Peyer's patch (tissue), 4 donors: ENCODE measurements around the gene IGLL1. TPM values are rescaled to one million over a fixed set of nuclear protein-coding genes. Genes with fewer than 3 reads are reported as not detected.

Source experiments
- DNase-seq, 3 donors: peaks; one replicate each; pipeline ENCODE4 v3.0.0-alpha.2; 2017 to 2019
- H3K27ac ChIP-seq, 4 donors: fragments of 200-600 bp; sonication (generic); one replicate each; pipeline ENCODE4 v1.5.1; 2016 to 2019
- H3K27me3 ChIP-seq, 2 donors: fragments of 200-600 bp; sonication (generic); one replicate each; pipeline ENCODE4 v1.5.1; 2019
- H3K36me3 ChIP-seq, 3 donors: fragments of 200-600 bp; sonication (generic); one replicate each; pipeline ENCODE4 v1.5.1; 2016 to 2019
- H3K4me1 ChIP-seq, 4 donors: fragments of 200-600 bp; sonication (generic); one replicate each; pipeline ENCODE4 v1.5.1; 2016 to 2019
- H3K4me3 ChIP-seq, 4 donors: fragments of 200-600 bp; sonication (generic); 1 replicate in 3 of 4; 2 replicates in 1 of 4; pipeline ENCODE4 v1.5.1; 2016 to 2019; ENCODE audit warnings: mild to moderate bottlenecking in 1 of 4
- H3K9me3 ChIP-seq, 4 donors: fragments of 200-600 bp; sonication (generic); one replicate each; pipeline ENCODE4 v1.5.1; 2016 to 2019; ENCODE audit warnings: mild to moderate bottlenecking in 1 of 4
- POLR2A ChIP-seq, 2 donors: fragments of 450-650 bp; IDR thresholded peaks; one replicate each; pipeline ENCODE4 v1.5.1; 2017; ENCODE audit warnings: antibody characterized with exemption in 2 of 2, mild to moderate bottlenecking in 2 of 2, moderate library complexity in 2 of 2
- total RNA-seq, 4 donors: library from RNA; depleted of rRNA; stranded (reverse); fragments of >200 nt; gene quantifications; one replicate each; pipeline ENCODE4 v1.1.0, GENCODE V29; 2016
- TF ChIP-seq, protein P1 (sequence below), 6 experiments: fragments of 450-650 bp in 4 of 6; fragments of 200-600 bp in 2 of 6; sonication (generic) in 1 of 6; IDR thresholded peaks; one replicate each; pipeline ENCODE4 v1.5.1; 2017 to 2019; ENCODE audit warnings: antibody characterized with exemption in 6 of 6, mild to moderate bottlenecking in 3 of 6, moderate library complexity in 1 of 6

The IGLL1 gene
- total RNA-seq, 4 donors from 2014 or later, result not detected

DNA sequence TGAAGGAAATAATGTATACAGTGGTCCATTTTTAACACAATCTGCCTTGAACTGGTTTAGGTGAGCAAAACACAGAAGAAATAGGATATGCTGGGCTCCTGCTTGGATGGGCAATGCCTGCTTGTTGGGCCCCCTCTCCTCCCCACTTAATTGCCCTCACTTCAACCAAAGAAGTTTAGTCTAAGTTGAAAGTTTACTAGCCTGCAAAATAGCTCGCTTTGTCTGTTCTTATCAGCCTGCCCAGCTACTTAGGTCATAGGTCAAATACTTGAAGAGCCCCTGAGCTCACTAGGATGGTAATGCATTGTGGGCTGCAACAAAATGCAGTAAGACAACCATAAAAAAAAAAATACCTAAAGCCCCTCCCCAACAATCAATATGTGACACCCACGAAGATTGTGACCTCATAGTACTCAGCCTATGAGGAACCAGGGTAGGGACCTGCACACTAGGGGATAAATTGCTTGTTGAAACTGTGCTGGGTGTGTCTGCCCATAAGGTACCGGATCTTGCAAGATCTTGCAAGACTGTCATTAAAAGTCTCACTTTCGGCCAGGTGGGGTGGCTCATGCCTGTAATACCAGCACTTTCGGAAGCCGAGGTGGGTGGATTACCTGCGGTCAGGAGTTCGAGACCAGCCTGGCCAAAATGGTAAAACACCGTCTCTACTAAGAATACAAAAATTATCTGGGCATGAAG is 41.1 kb upstream of the IGLL1 start:
- no peaks in the 10 kb centered on the region for H3K4me1 ChIP-seq
- H3K4me3 ChIP-seq, result no peak overlapping the region
- no peaks in the 10 kb centered on the region for H3K27me3 ChIP-seq
- no peaks in the 10 kb centered on the region for H3K36me3 ChIP-seq
- no peaks in the 10 kb centered on the region for H3K9me3 ChIP-seq
- no peak for DNase-seq
- no peak for TF ChIP-seq POLR2A (IDR thresholded peaks at IDR 0.05)
- TF ChIP-seq, protein P1, sequence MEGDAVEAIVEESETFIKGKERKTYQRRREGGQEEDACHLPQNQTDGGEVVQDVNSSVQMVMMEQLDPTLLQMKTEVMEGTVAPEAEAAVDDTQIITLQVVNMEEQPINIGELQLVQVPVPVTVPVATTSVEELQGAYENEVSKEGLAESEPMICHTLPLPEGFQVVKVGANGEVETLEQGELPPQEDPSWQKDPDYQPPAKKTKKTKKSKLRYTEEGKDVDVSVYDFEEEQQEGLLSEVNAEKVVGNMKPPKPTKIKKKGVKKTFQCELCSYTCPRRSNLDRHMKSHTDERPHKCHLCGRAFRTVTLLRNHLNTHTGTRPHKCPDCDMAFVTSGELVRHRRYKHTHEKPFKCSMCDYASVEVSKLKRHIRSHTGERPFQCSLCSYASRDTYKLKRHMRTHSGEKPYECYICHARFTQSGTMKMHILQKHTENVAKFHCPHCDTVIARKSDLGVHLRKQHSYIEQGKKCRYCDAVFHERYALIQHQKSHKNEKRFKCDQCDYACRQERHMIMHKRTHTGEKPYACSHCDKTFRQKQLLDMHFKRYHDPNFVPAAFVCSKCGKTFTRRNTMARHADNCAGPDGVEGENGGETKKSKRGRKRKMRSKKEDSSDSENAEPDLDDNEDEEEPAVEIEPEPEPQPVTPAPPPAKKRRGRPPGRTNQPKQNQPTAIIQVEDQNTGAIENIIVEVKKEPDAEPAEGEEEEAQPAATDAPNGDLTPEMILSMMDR (IDR thresholded peaks at IDR 0.05), result no peak
- no peak overlapping the region for H3K27ac ChIP-seq

DNA sequence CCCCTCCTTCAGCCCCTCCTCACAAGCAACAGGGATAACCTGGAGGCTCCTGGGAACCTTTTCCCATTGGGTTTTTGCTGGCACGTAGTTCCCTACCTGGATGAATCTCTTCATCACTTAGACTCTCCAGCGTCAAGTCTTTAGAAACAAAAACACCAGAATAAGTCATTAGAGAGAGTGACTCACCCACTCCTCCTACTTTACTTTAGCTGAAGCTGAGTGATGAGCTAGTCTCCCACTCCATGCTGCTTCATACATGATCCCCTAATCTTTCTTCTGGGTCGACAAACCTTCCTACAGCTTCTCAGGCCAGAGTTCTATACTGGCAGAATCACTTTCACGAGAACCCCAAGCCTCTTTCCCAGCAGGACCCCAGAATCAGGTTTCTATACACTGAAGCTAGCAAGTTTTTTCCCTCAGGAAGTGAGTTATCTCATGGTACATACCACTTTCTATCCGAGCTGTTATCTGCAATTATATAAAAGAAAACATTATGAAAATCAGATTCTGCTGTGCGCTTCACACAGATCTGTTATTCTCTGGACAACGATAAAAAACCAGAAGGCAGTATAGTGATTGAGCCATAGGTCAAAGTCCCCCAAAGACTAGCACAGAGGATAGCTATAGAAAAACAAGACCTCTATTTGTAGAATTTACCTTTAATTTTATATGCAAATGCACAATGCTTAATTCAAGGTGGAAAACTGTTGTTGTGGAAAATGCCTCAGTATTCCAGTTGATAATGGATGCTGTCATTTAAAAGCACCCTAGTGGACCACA is 33.3 kb upstream of the IGLL1 start:
- Histone ChIP-seq H3K4me3 (no peak overlapping the region), H3K27me3 (no peaks in the 10 kb centered on the region), H3K9me3 (no peaks in the 10 kb centered on the region), H3K36me3 (no peaks in the 10 kb centered on the region), H3K4me1 (no peaks in the 10 kb centered on the region), H3K27ac (no peak overlapping the region)
- TF ChIP-seq, protein P1 (IDR thresholded peaks at IDR 0.05), result no peak
- no peak for TF ChIP-seq POLR2A (IDR thresholded peaks at IDR 0.05)
- DNase-seq, result no peak

DNA sequence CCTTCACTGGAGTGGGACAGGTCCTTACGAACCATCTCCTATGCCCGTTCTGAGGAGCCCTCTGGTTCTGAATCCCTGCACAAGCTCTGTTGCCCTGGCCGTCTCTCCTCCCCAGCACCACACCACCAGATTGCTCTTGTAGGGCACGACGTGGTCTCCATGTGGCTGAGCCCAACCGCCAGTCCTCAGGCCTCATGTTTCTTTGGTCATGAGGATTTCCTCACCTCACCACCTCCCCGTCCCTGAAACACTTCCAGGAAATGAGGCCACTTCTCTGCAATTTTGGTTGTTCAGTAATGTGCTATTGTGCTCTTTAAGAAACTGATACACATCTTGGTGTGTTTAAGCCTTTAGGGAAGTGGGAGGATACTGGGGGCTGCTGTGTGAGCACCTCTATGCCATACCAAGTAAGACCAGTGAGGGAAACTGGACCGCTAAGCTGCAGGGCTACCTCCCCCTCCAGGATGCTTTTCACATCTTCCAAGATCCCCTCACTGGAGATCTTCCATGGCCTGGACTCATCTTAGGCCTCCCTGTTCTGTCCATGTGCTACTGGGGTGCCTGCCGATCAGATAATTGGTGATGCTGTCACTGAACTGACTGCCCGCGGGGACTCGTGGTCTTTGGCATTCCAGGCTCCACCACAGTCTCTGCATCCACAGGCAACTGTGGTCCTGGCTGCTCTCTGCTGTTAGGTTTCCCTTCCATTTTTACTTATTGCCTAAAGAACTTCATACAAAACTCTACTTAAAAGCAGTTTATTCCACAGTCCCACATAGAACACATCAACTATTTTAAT is 30.1 kb upstream of the IGLL1 start:
- DNase-seq, result no peak
- Histone ChIP-seq H3K27me3 (no peaks in the 10 kb centered on the region), H3K4me3 (no peak overlapping the region), H3K27ac (no peak overlapping the region), H3K9me3 (no peaks in the 10 kb centered on the region), H3K4me1 (no peaks in the 10 kb centered on the region), H3K36me3 (no peaks in the 10 kb centered on the region)
- TF ChIP-seq POLR2A (IDR thresholded peaks at IDR 0.05), result no peak
- TF ChIP-seq, protein P1 (IDR thresholded peaks at IDR 0.05), result no peak

DNA sequence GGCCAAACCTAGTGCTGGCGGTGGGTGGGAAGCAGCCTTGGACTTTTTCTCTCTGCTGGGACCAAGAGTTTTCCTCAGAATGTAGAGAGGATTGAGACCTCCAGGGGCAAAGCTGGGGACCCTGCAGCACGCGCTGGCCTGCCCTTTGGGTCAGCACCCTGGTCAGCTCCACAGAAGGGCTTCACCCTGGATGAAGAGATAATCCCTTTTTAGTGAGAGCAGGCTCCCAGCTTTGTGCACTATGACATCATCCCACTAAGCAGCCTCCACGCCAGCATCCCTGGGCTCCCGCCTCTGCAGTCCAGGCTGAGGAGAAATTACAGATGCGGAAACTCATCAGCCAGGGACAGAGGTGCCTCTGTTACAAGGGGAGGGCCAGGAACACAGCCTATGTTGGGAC is 28.5 kb upstream of the IGLL1 start:
- H3K4me1 ChIP-seq, result no peaks in the 10 kb centered on the region
- no peaks in the 10 kb centered on the region for H3K27me3 ChIP-seq
- no peak overlapping the region for H3K4me3 ChIP-seq
- no peaks in the 10 kb centered on the region for H3K36me3 ChIP-seq
- TF ChIP-seq, protein P1 (IDR thresholded peaks at IDR 0.05), result no peak
- no peak for TF ChIP-seq POLR2A (IDR thresholded peaks at IDR 0.05)
- H3K27ac ChIP-seq, result no peak overlapping the region
- no peak for DNase-seq
- H3K9me3 ChIP-seq, result no peaks in the 10 kb centered on the region

DNA sequence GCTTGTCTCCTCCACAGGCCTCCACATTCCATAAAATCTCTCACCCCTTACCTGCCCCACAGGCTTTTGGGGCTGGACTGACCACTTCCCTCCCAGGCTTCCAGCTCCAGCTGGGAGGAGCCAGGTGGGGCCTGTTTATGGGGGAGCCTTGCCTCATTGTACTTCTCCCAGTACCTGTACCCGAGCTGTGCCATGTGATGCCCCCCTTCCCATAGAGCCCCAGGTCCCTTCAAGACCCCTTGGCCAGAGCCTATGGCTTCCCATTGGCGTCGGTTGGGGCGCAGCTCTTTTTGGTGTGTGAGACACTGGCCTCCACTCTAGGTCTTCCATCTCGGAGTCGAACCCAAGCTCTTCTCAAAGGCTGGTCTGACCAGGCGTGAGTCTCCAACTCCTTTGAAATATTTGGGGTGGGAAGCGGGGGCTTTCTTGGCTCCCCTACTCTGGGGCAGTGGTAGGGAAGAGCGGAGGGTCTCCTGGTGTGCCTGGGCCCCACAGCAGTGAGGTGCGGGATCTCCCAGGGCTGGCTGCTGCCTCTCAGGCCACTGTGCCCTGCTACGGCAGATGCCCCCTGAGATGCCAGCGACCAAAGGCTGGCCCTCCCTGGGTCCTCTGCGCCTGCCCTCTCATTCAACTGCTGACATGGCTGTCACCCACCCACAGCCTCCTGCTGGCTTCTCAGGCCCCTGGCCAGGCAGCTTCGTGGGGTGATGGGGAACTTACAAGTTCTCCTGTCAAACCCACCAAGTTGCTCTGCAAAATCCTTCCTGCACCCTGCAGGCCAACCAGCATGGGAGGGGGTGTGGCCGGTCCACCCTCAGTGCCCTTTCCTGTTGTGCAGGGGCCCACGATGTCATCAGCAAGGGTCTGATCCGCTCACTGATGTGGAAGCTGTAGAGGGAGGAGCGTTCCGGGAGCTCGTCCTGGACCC is 26.4 kb upstream of the IGLL1 start:
- Histone ChIP-seq H3K4me1 (no peaks in the 10 kb centered on the region), H3K4me3 (no peak overlapping the region), H3K9me3 (no peaks in the 10 kb centered on the region), H3K27ac (no peak overlapping the region), H3K27me3 (no peaks in the 10 kb centered on the region), H3K36me3 (no peaks in the 10 kb centered on the region)
- TF ChIP-seq, protein P1 (IDR thresholded peaks at IDR 0.05), result no peak
- TF ChIP-seq POLR2A (IDR thresholded peaks at IDR 0.05), result no peak
- no peak for DNase-seq
